DOHH2 (cell line): Measurements from ENCODE around the gene EDC4.

Experiments
- H3F3A ChIP-seq: fragments of 200-600 bp; sonication (generic), shearing (Covaris generic); 2 replicates; pipeline ENCODE4 v1.6.0; 2016; ENCODE audit warnings: antibody characterized with exemption, mild to moderate bottlenecking; ENCODE audit not compliant: control insufficient read depth, insufficient read depth
- H3K27ac ChIP-seq: fragments of 200-600 bp; sonication (generic); 2 replicates; pipeline ENCODE4 v1.5.1; 2014; ENCODE audit warnings: low read depth, mild to moderate bottlenecking, low read length, moderate library complexity
- H3K27me3 ChIP-seq: fragments of 200-600 bp; sonication (generic); 2 replicates; pipeline ENCODE4 v1.6.1; 2014; ENCODE audit warnings: mild to moderate bottlenecking, low read length, mixed read lengths; ENCODE audit not compliant: control insufficient read depth
- H3K36me3 ChIP-seq: fragments of 200-600 bp; sonication (generic); 2 replicates; pipeline ENCODE4 v1.6.1; 2014; ENCODE audit warnings: mild to moderate bottlenecking, low read length, moderate library complexity, mixed read lengths; ENCODE audit not compliant: control insufficient read depth
- H3K4me1 ChIP-seq: fragments of 200-600 bp; sonication (generic); 2 replicates; pipeline ENCODE4 v1.6.1; 2014; ENCODE audit warnings: mild to moderate bottlenecking, low read length, mixed read lengths; ENCODE audit not compliant: control insufficient read depth
- H3K4me2 ChIP-seq: fragments of 200-600 bp; sonication (generic); 2 replicates; pipeline ENCODE4 v1.6.0; 2014; ENCODE audit warnings: mild to moderate bottlenecking, low read length, moderate library complexity
- H3K4me3 ChIP-seq: fragments of 200-600 bp; sonication (generic); 2 replicates; pipeline ENCODE4 v1.5.1; 2014; ENCODE audit warnings: mild to moderate bottlenecking, low read length, mixed read lengths
- H3K79me2 ChIP-seq: fragments of 200-600 bp; sonication (generic); 2 replicates; pipeline ENCODE4 v1.6.1; 2014; ENCODE audit warnings: mild to moderate bottlenecking, low read length, mixed read lengths; ENCODE audit not compliant: control insufficient read depth
- H3K9me2 ChIP-seq: fragments of 200-600 bp; sonication (generic); replicated peaks from 2 replicates; pipeline ENCODE4 v1.6.1; 2014; ENCODE audit warnings: mild to moderate bottlenecking, low read length, mixed read lengths; ENCODE audit not compliant: control insufficient read depth
- H3K9me3 ChIP-seq: fragments of 200-600 bp; sonication (generic); 2 replicates; pipeline ENCODE4 v1.6.1; 2014; ENCODE audit warnings: antibody characterized with exemption, low read length, mixed read lengths; ENCODE audit not compliant: control insufficient read depth, insufficient read depth
- H4K20me1 ChIP-seq: fragments of 200-600 bp; sonication (generic); 2 replicates; pipeline ENCODE4 v1.6.0; 2014; ENCODE audit warnings: low read depth, mild to moderate bottlenecking, antibody characterized with exemption, low read length, moderate library complexity; ENCODE audit not compliant: control insufficient read depth, insufficient read depth
- EZH2phosphoT487 ChIP-seq: fragments of 200-600 bp; sonication (generic); IDR thresholded peaks from 2 replicates; pipeline ENCODE4 v1.6.1; 2017; ENCODE audit warnings: borderline replicate concordance, mild to moderate bottlenecking, antibody characterized with exemption, low read length, moderate library complexity, mixed read lengths
- TF ChIP-seq, protein P1 (sequence below): fragments of 200-600 bp; sonication (generic); IDR thresholded peaks from one replicate; pipeline ENCODE4 v1.5.1; 2014; ENCODE audit warnings: antibody characterized with exemption, mild to moderate bottlenecking, low read depth, low read length; ENCODE audit not compliant: poor library complexity, severe bottlenecking

The EDC4 gene

DNA sequence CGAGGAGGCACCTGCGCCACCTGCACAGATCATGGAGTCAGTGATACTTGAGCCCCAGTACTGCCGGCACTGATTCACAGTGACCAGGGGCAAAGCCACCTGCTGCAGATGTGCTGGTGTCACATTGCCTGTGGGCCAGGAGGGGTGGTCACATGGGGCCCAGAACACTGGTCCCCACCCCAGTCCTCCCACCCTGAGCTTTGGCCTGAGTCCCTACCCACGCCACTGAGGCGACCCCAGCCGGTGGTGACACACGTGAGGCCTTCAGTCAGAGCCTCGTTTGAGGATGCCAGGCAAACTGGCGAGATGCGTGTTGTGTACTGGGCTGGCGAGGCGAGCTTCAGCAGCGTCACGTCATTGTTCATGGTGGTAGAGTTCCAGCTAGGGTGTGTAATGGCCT, 57.3 kb downstream of the EDC4 start:
- H3K79me2 ChIP-seq, result peaks cover 8% of the 10 kb centered on the region
- H3K9me3 ChIP-seq, result no peaks in the 10 kb centered on the region
- H3F3A ChIP-seq, result no peaks in the 10 kb centered on the region
- H3K27ac ChIP-seq, result no peak overlapping the region
- H3K4me2 ChIP-seq, result no peak overlapping the region
- H3K4me1 ChIP-seq, result peaks cover 18% of the 10 kb centered on the region
- TF ChIP-seq, protein P1, sequence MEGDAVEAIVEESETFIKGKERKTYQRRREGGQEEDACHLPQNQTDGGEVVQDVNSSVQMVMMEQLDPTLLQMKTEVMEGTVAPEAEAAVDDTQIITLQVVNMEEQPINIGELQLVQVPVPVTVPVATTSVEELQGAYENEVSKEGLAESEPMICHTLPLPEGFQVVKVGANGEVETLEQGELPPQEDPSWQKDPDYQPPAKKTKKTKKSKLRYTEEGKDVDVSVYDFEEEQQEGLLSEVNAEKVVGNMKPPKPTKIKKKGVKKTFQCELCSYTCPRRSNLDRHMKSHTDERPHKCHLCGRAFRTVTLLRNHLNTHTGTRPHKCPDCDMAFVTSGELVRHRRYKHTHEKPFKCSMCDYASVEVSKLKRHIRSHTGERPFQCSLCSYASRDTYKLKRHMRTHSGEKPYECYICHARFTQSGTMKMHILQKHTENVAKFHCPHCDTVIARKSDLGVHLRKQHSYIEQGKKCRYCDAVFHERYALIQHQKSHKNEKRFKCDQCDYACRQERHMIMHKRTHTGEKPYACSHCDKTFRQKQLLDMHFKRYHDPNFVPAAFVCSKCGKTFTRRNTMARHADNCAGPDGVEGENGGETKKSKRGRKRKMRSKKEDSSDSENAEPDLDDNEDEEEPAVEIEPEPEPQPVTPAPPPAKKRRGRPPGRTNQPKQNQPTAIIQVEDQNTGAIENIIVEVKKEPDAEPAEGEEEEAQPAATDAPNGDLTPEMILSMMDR, result no peak
- no peak for TF ChIP-seq EZH2phosphoT487
- H3K36me3 ChIP-seq, result peaks cover 40% of the 10 kb centered on the region
- H3K9me2 ChIP-seq, result no peaks in the 10 kb centered on the region
- no peak overlapping the region for H3K4me3 ChIP-seq
- 0 out of 2 replicates have a peak, but pooled peaks cover 4% of the 10 kb centered on the region for H4K20me1 ChIP-seq
- no peaks in the 10 kb centered on the region for H3K27me3 ChIP-seq

DNA sequence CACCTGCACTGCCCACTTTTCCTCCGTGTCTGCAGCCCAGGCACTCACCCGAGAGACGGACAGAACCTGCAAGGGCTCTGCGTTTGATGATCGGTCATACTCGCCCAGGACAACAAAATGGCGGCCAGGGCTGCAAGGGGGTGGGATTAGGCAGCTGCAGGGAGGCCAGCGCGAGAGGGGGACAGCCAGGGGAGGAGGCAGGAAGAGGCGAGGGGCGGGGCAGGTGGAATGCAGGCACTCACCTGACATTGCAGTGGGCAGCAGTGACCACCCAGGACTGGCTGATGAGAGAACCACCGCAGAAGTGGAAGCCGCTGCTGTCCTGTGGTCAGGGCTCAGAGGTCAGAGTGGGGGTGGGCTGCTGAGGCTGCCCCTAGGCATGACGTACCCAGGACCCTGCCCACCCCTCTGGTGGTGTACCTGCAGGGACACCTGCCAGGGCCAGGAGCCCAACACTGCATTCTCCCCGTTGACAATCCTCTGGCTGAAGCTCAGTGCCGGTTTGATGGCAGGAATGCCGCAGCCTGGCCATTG, 57.9 kb downstream of the EDC4 start:
- H3K9me3 ChIP-seq, result no peaks in the 10 kb centered on the region
- peaks cover 12% of the 10 kb centered on the region for H3K79me2 ChIP-seq
- no peaks in the 10 kb centered on the region for H3F3A ChIP-seq
- no peaks in the 10 kb centered on the region for H3K9me2 ChIP-seq
- H3K36me3 ChIP-seq, result peaks cover 44% of the 10 kb centered on the region
- no peak overlapping the region for H3K4me2 ChIP-seq
- H3K4me3 ChIP-seq, result no peak overlapping the region
- TF ChIP-seq EZH2phosphoT487, result no peak
- 0 out of 2 replicates have a peak, but pooled peaks cover 4% of the 10 kb centered on the region for H4K20me1 ChIP-seq
- H3K4me1 ChIP-seq, result peaks cover 21% of the 10 kb centered on the region
- no peaks in the 10 kb centered on the region for H3K27me3 ChIP-seq
- no peak overlapping the region for H3K27ac ChIP-seq
